Measurements from ENCODE around the gene ATP8B3.
A peak's percentile ranks its signal among the peaks of the same experiment; 100 is the strongest.

Gene ATP8B3

DNA sequence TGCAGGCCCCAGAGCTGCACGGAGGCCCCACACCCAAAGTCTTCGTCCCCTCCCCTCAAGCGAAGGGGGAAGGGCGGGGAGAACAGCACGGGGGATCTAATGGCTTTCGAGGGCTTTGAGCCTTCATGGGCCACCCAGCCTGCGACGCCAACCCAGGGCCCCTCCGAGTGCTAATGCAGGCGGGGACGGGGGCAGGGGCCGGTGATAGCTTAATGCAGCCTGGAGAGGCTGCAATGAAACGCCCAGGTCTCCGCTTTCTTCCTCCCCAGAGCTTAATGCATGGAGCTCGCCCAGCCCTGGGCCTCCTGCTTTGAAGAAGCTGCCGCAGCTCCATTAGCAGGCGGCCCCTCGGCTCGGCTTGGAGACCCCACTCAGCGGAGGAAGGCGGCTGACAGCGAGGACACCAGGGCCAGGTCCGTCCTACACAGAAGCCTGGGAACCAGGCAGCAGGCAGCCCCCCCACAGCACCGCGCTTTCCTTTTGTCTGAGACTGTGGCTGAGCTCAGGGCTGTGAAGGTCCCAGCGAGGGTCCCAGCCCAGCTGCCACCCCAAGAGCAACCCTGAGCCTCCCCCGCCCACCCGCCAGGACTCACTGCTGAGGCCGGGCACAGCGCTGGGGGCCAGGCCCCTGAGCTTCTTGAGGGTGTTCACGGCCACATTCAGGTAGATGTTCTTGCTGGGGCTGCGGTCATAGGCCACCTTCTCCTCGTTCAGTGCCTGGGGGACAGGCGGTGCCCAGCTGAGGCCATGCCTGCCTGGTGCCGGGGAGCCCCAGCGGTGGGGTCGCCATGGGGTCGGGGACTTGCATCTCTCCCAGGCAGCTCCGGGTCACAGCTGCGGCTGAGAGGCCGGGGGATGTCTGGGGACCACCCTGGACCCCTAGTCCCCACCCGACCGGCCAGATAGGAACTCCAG lies 7.5 kb upstream of the ATP8B3 start:
- H3K36me3 ChIP-seq (ENCODE audit: insufficient read depth, low read length): peaks cover 81% of the 10 kb centered on the region
- WGBS: 92% methylated on average over 43 of the region's 43 CpGs
- no peaks in the 10 kb centered on the region for H3K4me1 ChIP-seq (ENCODE audit: insufficient read depth, low read length)
- no peak overlapping the region for H3K27ac ChIP-seq (ENCODE audit: low read depth, low read length)
- H3K9me3 ChIP-seq (ENCODE audit: insufficient read depth, low read depth, low read length): no peaks in the 10 kb centered on the region
- no peak overlapping the region for H3K9ac ChIP-seq (ENCODE audit: low read depth, low read length)
- H3K27me3 ChIP-seq (ENCODE audit: insufficient read depth, low read length): no peaks in the 10 kb centered on the region
- no peak overlapping the region for H3K4me3 ChIP-seq (ENCODE audit: low read length)

DNA sequence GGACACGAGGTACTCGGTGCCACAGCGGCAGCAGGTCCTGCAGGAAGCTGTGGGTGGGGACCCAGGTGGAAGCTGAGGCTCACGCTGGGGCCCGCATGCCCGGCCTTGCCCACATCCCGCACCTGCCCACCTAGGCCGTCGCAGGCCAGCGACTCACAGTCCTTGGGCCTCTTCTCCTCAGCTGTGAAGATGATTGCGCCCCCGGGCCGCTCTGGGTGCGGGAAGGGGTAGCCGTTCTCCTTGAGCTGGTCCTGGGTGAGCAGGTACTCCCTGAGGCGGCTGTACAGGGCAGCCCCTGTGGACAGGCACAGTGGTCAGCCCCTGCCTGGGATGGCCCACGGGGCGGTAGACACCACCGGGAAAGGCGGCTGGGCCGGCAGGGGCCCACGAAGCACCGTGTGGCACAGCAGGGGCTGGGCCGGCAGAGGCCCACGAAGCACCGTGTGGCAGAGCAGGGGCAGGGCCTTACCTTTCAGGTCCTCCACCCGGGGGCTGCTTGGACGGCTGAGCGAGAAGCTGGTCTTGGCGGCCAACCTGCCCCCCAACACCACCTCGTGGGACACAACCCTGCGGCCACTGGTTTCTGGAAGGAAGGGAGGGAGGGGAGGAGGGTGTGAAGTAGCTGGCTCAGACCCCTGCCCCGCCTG lies 6.6 kb upstream of the ATP8B3 start:
- no peaks in the 10 kb centered on the region for H3K27me3 ChIP-seq (ENCODE audit: insufficient read depth, low read length)
- no peaks in the 10 kb centered on the region for H3K4me1 ChIP-seq (ENCODE audit: insufficient read depth, low read length)
- no peak overlapping the region for H3K4me3 ChIP-seq (ENCODE audit: low read length)
- no peaks in the 10 kb centered on the region for H3K9me3 ChIP-seq (ENCODE audit: insufficient read depth, low read depth, low read length)
- WGBS: 97% methylated on average over 33 of the region's 33 CpGs
- H3K9ac ChIP-seq (ENCODE audit: low read depth, low read length): no peak overlapping the region
- peaks cover 72% of the 10 kb centered on the region for H3K36me3 ChIP-seq (ENCODE audit: insufficient read depth, low read length)
- H3K27ac ChIP-seq (ENCODE audit: low read depth, low read length): no peak overlapping the region

DNA sequence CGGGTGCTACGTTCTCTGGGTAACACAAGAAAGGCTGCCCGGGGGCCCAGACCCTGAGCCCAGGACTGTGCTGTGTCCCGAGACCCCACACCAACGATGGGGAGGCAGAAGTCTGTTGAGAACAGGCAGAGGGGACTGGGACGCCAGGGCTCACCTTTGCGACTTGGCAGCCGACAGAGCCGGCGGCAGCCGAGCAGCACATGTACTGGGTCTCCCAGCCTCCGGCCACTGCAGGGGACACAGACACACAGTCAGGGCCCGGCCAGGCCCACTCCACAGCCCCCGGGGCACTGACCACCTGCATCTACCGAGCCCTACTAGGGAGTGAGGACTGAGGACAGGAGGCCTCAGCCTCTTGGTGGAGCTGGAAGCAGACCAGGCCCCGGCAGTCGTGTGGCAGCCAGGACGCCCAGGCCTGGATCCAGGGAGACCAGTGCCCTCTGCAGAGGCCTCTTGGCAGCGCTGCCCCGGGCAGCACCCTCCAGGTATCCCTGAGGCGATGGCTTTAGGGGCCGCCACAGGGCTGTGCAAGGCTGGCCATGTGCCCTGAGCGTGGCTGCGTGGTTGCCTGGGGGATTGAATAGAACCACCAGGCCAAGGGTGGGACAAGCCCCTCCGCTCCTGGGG lies 5.6 kb upstream of the ATP8B3 start:
- no peaks in the 10 kb centered on the region for H3K27me3 ChIP-seq (ENCODE audit: insufficient read depth, low read length)
- peaks cover 62% of the 10 kb centered on the region for H3K36me3 ChIP-seq (ENCODE audit: insufficient read depth, low read length)
- 94% methylated on average over 25 of the region's 25 CpGs for WGBS
- no peaks in the 10 kb centered on the region for H3K9me3 ChIP-seq (ENCODE audit: insufficient read depth, low read depth, low read length)
- H3K4me3 ChIP-seq (ENCODE audit: low read length): no peak overlapping the region
- H3K27ac ChIP-seq (ENCODE audit: low read depth, low read length): no peak overlapping the region
- H3K4me1 ChIP-seq (ENCODE audit: insufficient read depth, low read length): no peaks in the 10 kb centered on the region
- H3K9ac ChIP-seq (ENCODE audit: low read depth, low read length): no peak overlapping the region

DNA sequence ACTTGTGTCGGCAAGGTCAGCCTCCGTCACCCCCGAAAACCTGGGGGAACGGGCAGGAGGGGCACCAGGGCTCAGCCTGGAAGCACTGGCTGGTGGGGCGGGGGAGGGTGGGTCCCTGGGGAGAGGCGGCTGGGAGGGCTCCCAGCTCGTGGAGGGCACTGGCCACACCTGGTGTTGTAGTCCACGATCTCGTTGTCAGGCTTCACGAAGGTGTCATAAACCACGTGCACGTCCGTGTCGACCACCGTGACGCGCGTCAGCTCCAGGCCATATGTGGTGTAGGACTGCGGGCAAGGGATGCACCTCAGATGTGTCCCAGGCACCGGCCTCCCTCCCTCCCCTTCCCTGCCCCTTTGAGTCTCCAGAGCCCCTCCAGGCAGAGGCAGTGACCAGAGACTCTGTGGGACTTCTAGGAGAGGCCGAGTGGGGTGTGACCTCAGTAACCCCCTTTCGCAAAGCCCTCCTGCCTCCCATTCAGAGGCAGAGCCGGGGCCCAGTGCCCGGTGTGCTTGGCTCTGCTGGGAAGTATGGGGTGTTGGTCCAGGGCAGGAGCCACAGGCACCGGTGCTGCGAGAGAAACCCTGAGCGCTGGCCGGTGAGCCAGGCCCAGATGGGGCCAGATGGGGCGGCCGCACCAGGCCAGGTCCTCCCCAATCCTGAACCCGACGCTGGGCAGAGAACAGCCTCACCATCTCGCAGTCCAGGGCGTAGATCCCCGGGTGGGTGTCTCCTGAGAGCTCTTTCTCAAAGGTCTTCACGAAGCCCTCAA lies 4.6 kb upstream of the ATP8B3 start:
- WGBS: 95% methylated on average over 36 of the region's 36 CpGs
- Histone ChIP-seq H3K9me3 (ENCODE audit: insufficient read depth, low read depth, low read length) (no peaks in the 10 kb centered on the region), H3K36me3 (ENCODE audit: insufficient read depth, low read length) (peaks cover 54% of the 10 kb centered on the region), H3K9ac (ENCODE audit: low read depth, low read length) (no peak overlapping the region), H3K4me3 (ENCODE audit: low read length) (no peak overlapping the region), H3K27ac (ENCODE audit: low read depth, low read length) (no peak overlapping the region), H3K27me3 (ENCODE audit: insufficient read depth, low read length) (peaks cover under 1% of the 10 kb centered on the region; the same call in 1 of the 2 replicates), H3K4me1 (ENCODE audit: insufficient read depth, low read length) (no peaks in the 10 kb centered on the region)

DNA sequence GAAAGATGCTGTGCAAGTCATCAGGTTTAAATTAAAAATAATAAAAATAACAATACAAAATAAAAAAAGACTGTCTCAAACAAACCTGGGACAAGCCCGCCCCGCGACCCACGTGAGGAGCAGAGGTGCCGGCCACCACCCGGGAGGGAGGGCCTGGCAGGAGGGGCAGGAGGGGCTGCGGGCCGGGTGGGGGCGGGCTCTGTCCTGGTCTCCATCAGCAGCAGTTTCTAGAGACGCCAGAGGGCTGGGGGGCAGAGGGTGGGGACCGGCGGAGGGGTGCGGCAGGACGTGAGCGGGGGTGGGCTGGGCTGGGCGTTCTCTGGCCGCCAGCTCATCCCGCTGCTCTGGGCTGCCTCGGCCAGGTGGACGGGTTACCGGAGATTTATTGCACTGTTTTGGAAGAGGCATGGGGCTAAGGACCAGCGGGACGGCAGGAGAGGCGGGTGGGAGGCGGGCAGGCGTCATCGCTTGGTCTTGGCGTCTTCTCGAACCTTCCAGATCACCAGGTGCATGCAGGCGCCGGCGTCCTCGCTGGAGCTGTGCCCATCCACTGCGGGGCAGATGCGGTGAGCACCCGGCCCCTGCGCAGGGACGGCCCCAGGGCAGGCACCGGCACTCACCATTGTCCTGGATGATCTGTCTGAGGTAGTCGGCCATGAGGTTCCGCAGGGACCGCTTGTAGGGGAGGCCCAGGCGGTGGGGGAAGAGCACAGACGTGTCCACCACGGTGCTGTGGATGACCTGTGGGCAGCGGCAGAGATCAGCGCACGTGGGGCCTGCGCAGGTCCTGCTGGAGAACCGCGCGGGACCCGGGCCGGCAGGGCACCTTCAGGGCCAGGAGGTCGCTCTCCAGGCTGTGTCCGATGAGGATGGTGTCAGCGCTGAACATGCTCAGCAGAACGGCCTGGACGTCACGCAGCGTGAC lies 3.8 kb upstream of the ATP8B3 start:
- Histone ChIP-seq H3K27me3 (ENCODE audit: insufficient read depth, low read length) (peaks cover 4% of the 10 kb centered on the region; the same call in 1 of the 2 replicates), H3K4me1 (ENCODE audit: insufficient read depth, low read length) (no peaks in the 10 kb centered on the region), H3K9ac (ENCODE audit: low read depth, low read length) (no peak overlapping the region), H3K9me3 (ENCODE audit: insufficient read depth, low read depth, low read length) (no peaks in the 10 kb centered on the region), H3K4me3 (ENCODE audit: low read length) (no peak overlapping the region), H3K27ac (ENCODE audit: low read depth, low read length) (no peak overlapping the region), H3K36me3 (ENCODE audit: insufficient read depth, low read length) (peaks cover 48% of the 10 kb centered on the region)
- WGBS: 94% methylated on average over 61 of the region's 61 CpGs

DNA sequence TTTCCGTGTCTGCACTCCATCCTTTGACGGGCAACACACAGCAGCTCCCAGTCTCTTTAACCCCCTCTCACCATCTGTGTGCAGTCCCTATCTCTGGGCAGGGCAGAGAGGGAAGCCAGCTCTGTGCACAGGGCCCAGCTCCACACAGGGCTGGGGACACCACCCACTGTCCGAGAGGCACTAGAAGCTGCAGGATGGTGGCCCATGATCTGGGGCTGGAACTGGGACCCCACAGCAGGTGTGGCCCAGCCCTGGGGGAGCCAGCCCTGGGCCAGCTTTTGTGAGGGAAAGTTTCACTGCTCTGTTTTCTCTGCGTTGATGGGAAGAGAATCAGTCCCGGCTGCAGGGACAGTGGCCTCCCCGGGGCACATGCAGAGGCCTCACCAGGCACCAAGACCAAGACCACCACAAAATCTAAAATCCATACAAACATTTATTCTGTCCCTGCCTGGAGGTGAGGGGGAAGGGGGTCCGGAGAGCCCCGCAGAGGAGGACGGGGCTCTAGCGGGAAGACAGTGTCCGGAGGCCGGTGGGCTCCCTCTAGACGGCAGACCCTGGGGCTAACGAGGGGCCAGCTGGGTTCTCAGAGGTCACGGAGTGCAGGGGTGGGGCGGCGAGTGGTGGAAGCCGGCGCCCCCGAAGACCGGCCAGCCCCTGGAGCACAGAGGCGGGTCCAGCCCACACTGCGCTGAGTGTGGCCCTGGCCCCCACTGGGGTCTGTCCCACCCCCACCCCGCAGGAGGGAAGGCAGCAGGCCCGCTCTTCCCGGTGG lies 2.9 kb upstream of the ATP8B3 start:
- Histone ChIP-seq H3K36me3 (ENCODE audit: insufficient read depth, low read length) (peaks cover 40% of the 10 kb centered on the region), H3K9ac (ENCODE audit: low read depth, low read length) (no peak overlapping the region), H3K9me3 (ENCODE audit: insufficient read depth, low read depth, low read length) (no peaks in the 10 kb centered on the region), H3K4me1 (ENCODE audit: insufficient read depth, low read length) (no peaks in the 10 kb centered on the region), H3K4me3 (ENCODE audit: low read length) (no peak overlapping the region), H3K27ac (ENCODE audit: low read depth, low read length) (no peak overlapping the region), H3K27me3 (ENCODE audit: insufficient read depth, low read length) (peaks cover 4% of the 10 kb centered on the region; the same call in 1 of the 2 replicates)
- 96% methylated on average over 23 of the region's 26 CpGs for WGBS

DNA sequence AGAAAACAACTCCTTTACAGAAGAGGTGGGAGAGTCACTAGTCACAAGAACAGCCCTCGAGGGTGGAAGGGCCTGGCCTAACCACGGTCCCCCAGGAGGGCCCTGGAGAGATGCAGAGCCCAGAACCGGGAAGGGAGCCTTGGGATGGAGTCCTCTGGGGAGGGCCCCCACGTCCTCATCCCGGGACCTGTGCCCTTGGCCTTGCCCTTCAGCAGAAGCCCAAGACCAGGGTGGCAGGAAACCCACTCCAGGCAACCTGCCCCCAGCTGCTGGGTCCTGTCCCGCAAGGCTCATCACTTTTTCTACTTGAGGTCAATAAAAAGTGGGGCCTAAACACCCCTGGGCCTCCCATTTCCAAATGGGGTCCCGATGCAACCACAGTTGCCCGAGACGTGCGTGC lies 2.3 kb upstream of the ATP8B3 start:
- 94% methylated on average over 10 of the region's 10 CpGs for WGBS
- Histone ChIP-seq H3K27me3 (ENCODE audit: insufficient read depth, low read length) (peaks cover 4% of the 10 kb centered on the region; the same call in 1 of the 2 replicates), H3K9ac (ENCODE audit: low read depth, low read length) (no peak overlapping the region), H3K9me3 (ENCODE audit: insufficient read depth, low read depth, low read length) (no peaks in the 10 kb centered on the region), H3K4me3 (ENCODE audit: low read length) (no peak overlapping the region), H3K4me1 (ENCODE audit: insufficient read depth, low read length) (no peaks in the 10 kb centered on the region), H3K36me3 (ENCODE audit: insufficient read depth, low read length) (peaks cover 36% of the 10 kb centered on the region), H3K27ac (ENCODE audit: low read depth, low read length) (no peak overlapping the region)

DNA sequence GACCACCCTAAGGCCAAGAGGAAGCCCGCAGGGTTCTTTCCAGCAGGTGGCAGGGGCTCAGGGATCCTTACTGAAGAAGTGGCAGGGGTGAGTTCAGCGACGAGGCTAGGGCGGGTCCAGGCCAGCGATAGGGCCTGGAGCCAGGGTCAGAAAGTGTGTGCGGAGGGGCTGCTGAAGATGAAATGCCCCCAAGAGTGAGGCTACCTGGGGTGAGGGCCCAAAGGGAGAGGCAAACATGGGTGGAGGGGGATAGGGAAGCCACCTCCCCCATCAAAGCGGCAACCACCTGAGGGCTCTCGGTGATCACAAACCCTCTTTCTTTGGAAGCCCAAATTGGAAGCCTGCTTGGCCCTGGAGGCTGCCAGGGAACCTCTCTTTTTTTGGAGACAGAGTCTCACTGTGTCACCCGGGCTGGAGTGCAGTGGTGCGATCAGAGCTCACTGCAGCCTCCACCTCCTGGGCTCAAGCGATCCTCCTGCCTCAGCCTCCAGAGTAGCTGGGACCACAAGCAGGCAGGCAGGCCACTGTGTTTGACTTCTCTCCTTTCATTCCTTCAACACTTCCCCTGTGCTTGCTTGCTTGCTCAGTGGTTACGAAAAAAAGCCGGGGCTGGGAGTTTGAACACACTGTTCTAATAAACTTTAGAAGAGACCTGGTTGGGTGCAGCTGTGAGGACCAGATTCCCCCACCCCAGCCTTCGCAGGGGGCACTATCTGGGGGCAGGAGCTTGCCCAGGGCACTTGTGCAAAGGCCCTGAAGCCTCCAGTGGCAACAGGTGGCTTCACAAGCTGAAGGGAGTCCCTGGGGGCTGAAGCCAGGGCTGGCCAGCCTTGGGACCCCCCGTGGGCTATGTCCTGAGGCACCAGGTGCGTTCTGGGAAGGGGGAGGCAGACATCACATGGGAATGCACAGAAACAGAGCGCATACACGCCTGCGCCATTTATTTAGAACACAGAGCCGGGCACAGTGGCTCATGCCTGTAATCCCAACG lies 1.4 kb upstream of the ATP8B3 start:
- Histone ChIP-seq H3K27me3 (ENCODE audit: insufficient read depth, low read length) (peaks cover 4% of the 10 kb centered on the region; the same call in 1 of the 2 replicates), H3K9me3 (ENCODE audit: insufficient read depth, low read depth, low read length) (no peaks in the 10 kb centered on the region), H3K4me1 (ENCODE audit: insufficient read depth, low read length) (no peaks in the 10 kb centered on the region), H3K4me3 (ENCODE audit: low read length) (peak overlapping the region; percentile 62), H3K27ac (ENCODE audit: low read depth, low read length) (no peak overlapping the region), H3K36me3 (ENCODE audit: insufficient read depth, low read length) (peaks cover 31% of the 10 kb centered on the region), H3K9ac (ENCODE audit: low read depth, low read length) (0 out of 2 replicates have a peak overlapping the region, but pooled peaks have one; percentile 12)
- 64% methylated on average over 21 of the region's 21 CpGs for WGBS
